Lung (tissue), 12 donors: ENCODE results near the gene PODXL2. TPM values are rescaled to one million over a fixed set of nuclear protein-coding genes. Genes with fewer than 3 reads are reported as not detected.

Source experiments
- ATAC-seq: fragments of 200-7000 bp; cut with Tn5 transposase; one replicate; pipeline ENCODE4 v1.9.1; 2020; ENCODE audit warnings: moderate number of reproducible peaks; ENCODE audit not compliant: insufficient read depth, low FRiP score
- DNase-seq, 3 donors: peaks; one replicate each; pipeline ENCODE4 v3.0.0-alpha.2; 2013 to 2017
- H3K27ac ChIP-seq, 2 donors: one replicate each; pipeline ENCODE4 v1.5.1; 2013; ENCODE audit warnings: mild to moderate bottlenecking in 2 of 2, moderate library complexity in 2 of 2, control low read depth in 1 of 2, inconsistent platforms in 1 of 2, low read depth in 1 of 2, low read length in 1 of 2
- H3K27me3 ChIP-seq, 3 donors: one replicate each; pipeline ENCODE4 v1.5.1; 2013; ENCODE audit warnings: low read length in 2 of 3; ENCODE audit not compliant: control insufficient read depth in 3 of 3, insufficient read depth in 3 of 3
- H3K36me3 ChIP-seq, 4 donors: one replicate each; pipeline ENCODE4 v1.5.1; 2013; ENCODE audit warnings: low read length in 4 of 4, mild to moderate bottlenecking in 1 of 4, moderate library complexity in 1 of 4; ENCODE audit not compliant: control insufficient read depth in 4 of 4, insufficient read depth in 4 of 4
- H3K4me1 ChIP-seq, 5 donors: one replicate each; pipeline ENCODE4 v1.5.1; 2013; ENCODE audit warnings: low read length in 5 of 5, mild to moderate bottlenecking in 2 of 5, moderate library complexity in 1 of 5; ENCODE audit not compliant: control insufficient read depth in 5 of 5, insufficient read depth in 5 of 5
- H3K4me3 ChIP-seq: one replicate; pipeline ENCODE4 v1.5.1; 2013; ENCODE audit warnings: mild to moderate bottlenecking, control low read depth, moderate library complexity
- H3K9ac ChIP-seq, 2 donors: one replicate each; pipeline ENCODE4 v1.5.1; 2013; ENCODE audit warnings: low read length in 2 of 2, control low read depth in 1 of 2; ENCODE audit not compliant: insufficient read depth in 1 of 2
- H3K9me3 ChIP-seq, 4 donors: one replicate each; pipeline ENCODE4 v1.5.1; 2013; ENCODE audit warnings: low read length in 3 of 4, mild to moderate bottlenecking in 1 of 4, moderate library complexity in 1 of 4; ENCODE audit not compliant: control insufficient read depth in 4 of 4, insufficient read depth in 3 of 4
- WGBS, 2 donors: extraction: QIAGEN DNeasy Blood & Tissue Kit; methylation state at CpG; one replicate each; pipeline ENCODE4 v1.1.7; 2013; 5-methylcytosine and 5-hydroxymethylcytosine counted together
- polyA plus RNA-seq, 2 donors: library from polyadenylated mRNA; stranded (reverse); fragments of 200-250 nt; gene quantifications; one replicate each; pipeline ENCODE4 v1.2.1, GENCODE V29; 2013
- total RNA-seq, 2 donors: library from RNA; depleted of rRNA in 1 of 2; stranded (reverse); fragments of >200 nt in 1 of 2; gene quantifications; one replicate each; pipeline ENCODE4 v1.2.1, GENCODE V29; 2014 to 2021
- TF ChIP-seq, protein P1 (sequence below): IDR thresholded peaks from 2 replicates; pipeline ENCODE4 v1.5.1; 2012; ENCODE audit warnings: mild to moderate bottlenecking; ENCODE audit errors: control extremely low read depth, extremely low read depth
- donor health status: control.
- donor health status: control.
- donor health status: Bipolar disorder and iron deficiency.
- donor health status: healthy.
- donor health status: DM: yes; HTN: yes; CAD: no.

The PODXL2 gene
- total and polyA plus RNA-seq, 4 donors, result 3.1 to 7.3 (median 4.6) TPM

DNA sequence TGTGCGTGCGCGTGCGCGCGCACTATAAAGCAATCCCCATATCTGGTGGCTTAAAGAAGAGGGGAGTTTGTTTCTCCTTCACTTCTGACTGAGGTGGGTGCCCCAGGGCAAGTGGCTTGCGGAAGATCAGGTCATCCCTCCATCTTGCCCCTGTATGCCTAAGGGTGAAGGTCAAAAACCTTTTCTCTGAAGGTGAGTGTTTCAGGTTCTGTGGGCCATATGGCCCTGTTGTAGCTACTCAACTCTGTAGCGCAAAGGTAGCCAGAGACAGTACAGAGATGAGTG is 49.3 kb downstream of the PODXL2 start:
- Histone ChIP-seq H3K27me3 (no peaks in the 10 kb centered on the region), H3K36me3 (peaks cover 0 to 27% (median 7%) of the 10 kb centered on the region in 4 donors), H3K4me3 (no peak overlapping the region), H3K4me1 (peaks cover 0 to 11% (median 3%) of the 10 kb centered on the region in 5 donors), H3K27ac (no peak overlapping the region), H3K9me3 (no peaks in the 10 kb centered on the region), H3K9ac (no peak overlapping the region)
- ATAC-seq (no peak), DNase-seq (no peak)
- WGBS, 2 donors, result 95 to 99% methylated on average over 8 of the region's 8 CpGs
- TF ChIP-seq, protein P1, sequence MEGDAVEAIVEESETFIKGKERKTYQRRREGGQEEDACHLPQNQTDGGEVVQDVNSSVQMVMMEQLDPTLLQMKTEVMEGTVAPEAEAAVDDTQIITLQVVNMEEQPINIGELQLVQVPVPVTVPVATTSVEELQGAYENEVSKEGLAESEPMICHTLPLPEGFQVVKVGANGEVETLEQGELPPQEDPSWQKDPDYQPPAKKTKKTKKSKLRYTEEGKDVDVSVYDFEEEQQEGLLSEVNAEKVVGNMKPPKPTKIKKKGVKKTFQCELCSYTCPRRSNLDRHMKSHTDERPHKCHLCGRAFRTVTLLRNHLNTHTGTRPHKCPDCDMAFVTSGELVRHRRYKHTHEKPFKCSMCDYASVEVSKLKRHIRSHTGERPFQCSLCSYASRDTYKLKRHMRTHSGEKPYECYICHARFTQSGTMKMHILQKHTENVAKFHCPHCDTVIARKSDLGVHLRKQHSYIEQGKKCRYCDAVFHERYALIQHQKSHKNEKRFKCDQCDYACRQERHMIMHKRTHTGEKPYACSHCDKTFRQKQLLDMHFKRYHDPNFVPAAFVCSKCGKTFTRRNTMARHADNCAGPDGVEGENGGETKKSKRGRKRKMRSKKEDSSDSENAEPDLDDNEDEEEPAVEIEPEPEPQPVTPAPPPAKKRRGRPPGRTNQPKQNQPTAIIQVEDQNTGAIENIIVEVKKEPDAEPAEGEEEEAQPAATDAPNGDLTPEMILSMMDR, result no peak

DNA sequence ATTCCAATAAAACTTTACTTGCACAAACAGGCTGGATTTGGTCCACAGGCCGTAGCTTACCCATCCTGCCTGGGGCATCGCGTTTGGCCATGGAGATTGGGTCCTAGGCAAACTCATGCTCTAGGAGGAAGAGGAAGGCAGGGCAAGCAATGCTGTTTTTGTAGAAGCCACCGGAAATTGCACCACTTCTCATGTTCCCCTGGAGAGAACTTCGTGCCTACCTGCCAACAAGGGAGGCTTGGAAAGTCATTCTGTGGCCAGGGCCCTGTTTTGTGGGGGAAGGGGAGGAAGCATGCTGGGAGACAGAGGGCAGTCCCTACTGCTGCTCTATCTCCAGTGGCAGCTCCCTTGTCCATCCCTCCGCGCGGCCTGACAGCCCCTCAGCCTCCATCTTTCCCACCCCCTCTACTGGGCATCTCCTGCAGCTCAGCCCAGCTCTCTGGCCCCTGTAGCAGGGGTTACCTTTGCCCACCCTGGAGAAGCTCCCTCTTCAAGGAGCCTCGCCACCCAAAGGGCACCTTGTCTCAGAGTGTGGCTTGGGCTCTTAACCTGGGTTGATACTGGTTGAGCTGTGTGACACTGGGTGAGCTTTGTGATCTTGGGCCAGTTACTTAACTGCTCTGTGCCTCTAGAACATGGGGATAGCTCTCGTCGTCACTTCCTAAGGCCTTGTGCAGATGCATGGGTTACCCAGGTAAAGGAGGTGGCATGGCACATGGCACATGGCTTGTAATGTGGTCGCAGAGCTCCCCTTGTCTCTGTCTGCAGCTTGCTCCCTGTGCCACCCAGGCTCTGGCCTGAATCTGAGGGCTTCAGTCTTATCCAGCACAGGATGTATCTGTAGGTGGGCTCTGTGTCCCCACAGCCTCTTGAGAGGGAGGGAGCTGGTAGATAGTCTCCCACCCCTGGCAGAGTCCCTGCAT is 49.9 kb downstream of the PODXL2 start:
- Histone ChIP-seq H3K4me3 (no peak overlapping the region), H3K4me1 (peaks cover 0 to 5% (median under 1%) of the 10 kb centered on the region in 5 donors), H3K9me3 (no peaks in the 10 kb centered on the region), H3K27me3 (no peaks in the 10 kb centered on the region), H3K27ac (no peak overlapping the region), H3K9ac (no peak overlapping the region), H3K36me3 (peaks cover 0 to 27% (median 7%) of the 10 kb centered on the region in 4 donors)
- 67 to 83% methylated on average over 12 of the region's 12 CpGs for WGBS, 2 donors
- TF ChIP-seq, protein P1, result no peak
- DNase-seq (no peak), ATAC-seq (no peak)

DNA sequence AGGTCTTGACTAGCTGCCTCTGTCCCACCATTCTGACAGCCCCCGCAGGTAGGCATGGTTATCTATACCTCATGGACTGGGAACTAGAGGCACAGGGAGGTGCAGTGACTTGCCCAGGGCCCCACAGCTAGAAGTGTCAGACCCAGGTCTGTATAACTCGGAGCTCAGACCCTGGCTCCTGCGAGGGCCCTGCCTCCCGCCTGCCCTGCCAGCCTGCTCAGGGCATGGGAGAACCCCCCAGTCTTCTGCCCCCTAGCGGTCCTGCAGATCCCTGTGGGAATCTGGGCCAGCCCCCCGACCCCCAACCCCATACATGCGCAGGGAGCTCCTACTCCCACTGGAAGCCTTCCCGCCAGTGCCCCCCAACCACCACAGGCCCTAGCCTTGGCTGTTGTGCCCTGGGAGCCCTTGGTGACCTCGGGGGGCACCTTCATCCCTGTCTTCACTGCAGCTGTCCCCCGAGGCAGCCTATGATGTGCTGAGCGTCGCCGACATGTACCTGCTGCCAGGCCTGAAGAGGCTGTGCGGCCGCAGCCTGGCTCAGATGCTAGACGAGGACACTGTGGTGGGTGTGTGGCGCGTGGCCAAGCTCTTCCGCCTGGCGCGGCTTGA is 50.7 kb downstream of the PODXL2 start:
- peaks cover 0 to 2% (median 0%) of the 10 kb centered on the region in 5 donors for H3K4me1 ChIP-seq
- no peaks in the 10 kb centered on the region for H3K27me3 ChIP-seq
- TF ChIP-seq, protein P1, result no peak
- ATAC-seq, result no peak
- H3K9me3 ChIP-seq, result no peaks in the 10 kb centered on the region
- peaks cover 0 to 27% (median 5%) of the 10 kb centered on the region in 4 donors for H3K36me3 ChIP-seq
- no peak overlapping the region for H3K4me3 ChIP-seq
- DNase-seq, result no peak
- no peak overlapping the region for H3K27ac ChIP-seq
- H3K9ac ChIP-seq, result no peak overlapping the region
- 91 to 92% methylated on average over 21 of the region's 21 CpGs for WGBS, 2 donors
